Inflammatory macrophage treated with lipopolysaccharide for 4 hours (primary cell): Measurements from ENCODE around the gene ERMARD.

Experiments
- DNase-seq: peaks from one replicate; pipeline ENCODE4 v3.0.0-alpha.2; 2020

Gene ERMARD

DNA sequence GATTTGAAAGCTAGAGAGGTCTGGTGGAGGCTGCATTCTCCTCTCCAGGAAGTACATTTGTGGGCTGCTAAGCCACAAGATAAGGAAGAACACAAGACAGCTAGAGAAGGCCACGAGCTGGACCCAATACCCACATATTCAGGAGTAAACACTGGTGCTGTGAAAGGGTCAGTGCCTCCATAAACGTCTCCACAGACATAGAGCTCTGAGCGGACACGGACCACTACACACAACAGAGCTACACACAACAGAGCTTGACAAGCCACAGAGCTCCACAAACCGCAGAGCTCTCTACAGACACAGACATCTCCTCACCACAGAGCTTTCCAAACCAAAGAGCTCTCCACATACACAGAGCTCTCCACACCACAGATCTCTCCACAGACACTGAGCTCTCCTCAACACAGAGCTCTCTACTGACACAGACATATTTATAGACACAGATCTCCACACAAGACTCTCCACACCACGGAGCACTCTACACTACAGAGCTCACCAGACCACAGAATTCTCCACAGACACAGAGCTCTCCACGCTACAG is 51.9 kb downstream of the ERMARD start:
- no peak for DNase-seq

DNA sequence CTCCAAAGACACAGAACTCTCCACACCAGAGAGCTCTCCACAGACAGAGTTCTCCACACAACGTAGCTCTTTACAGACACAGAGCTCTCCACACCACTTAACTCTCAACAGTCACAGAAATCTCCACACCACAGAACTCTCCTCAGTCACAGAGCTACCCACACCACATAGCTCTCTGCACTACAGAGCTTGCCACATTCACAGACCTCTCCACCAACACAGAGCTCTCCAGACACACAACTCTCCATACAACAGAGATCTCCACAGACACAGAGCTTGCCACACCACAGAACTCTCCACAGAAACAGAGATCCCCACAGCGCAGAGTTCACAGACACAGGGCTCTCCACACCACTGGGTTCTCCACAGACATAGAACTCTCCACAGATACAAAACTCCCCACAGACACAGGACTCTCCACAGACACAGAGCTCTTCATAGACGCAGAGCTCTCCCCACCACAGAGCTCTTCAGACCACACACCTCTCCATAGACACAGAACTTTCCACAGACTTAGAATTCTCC is 52.5 kb downstream of the ERMARD start:
- no peak for DNase-seq

DNA sequence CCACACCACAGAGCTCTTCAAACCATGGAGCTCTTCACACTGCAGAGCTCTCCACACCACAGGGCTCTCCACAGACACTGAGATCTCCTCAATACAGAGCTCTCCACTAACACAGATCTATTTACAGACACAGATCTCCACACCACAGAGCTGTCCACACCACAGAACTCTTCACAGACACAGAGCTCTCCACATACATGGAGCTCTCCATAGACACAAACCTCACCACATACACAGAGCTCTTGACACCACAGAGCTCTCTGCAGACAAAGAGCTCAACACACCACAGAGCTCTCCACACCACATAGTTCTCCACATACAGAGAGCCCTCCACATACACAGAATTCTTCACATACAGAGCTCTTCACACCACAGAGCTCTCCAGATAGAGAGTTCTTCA is 53.0 kb downstream of the ERMARD start:
- no peak for DNase-seq

DNA sequence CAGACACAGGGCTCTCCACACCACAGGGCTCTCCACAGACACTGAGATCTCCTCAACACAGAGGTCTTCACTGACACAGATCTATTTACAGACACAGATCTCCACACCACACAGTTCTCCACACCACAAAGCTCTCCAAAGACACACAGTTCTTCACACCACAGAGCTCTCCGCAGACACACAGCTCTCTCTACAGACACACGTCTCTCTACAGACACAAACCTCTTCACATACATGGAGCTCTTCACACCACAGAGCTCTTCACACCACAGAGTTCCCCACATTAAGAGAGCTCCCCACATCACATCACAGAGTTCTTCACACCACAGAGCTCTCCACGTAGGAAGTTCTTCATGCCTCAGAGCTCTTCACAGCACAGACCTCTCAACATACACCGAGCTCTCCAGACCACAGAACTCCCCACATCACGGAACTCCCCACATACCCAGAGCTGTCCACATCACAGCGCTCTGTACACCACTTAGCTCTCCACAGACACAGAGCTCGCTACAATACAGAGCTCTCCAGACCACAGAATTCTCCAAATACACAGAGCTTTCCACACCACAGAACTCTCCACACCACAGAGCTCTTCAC is 53.9 kb downstream of the ERMARD start:
- no peak for DNase-seq

DNA sequence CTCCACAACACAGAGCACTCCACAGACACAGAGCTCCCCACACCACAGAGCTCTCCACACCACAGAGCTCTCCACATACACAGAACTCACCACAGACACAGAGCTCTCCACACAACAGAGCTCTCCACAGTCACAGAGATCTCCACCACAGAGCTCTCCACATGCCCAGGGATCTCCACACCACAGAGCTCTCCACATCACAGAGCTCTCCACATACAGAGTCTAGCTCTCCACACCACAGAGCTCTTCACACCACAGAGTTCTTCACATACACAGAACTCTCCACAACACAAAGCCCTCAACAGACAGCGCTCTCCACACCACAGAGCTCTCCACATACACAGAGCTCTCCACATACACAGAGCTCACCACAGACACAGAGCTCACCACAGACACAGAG is 55.3 kb downstream of the ERMARD start:
- DNase-seq: no peak

DNA sequence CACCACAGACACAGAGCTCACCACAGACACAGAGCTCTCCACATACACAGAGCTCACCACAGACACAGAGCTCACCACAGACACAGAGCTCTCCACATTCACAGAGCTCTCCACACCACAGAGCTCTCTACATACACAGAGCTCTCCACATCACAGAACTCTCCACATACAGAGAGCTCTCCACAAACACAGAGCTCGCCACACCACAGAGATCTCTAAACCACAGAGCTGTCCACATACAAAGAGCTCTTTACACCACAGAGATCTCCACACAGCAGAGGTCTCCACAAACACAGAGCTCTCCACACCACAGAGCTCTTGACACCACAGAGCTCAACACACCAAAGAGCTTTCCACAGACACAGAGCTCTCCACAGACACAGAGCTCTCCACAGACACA is 55.8 kb downstream of the ERMARD start:
- no peak for DNase-seq

DNA sequence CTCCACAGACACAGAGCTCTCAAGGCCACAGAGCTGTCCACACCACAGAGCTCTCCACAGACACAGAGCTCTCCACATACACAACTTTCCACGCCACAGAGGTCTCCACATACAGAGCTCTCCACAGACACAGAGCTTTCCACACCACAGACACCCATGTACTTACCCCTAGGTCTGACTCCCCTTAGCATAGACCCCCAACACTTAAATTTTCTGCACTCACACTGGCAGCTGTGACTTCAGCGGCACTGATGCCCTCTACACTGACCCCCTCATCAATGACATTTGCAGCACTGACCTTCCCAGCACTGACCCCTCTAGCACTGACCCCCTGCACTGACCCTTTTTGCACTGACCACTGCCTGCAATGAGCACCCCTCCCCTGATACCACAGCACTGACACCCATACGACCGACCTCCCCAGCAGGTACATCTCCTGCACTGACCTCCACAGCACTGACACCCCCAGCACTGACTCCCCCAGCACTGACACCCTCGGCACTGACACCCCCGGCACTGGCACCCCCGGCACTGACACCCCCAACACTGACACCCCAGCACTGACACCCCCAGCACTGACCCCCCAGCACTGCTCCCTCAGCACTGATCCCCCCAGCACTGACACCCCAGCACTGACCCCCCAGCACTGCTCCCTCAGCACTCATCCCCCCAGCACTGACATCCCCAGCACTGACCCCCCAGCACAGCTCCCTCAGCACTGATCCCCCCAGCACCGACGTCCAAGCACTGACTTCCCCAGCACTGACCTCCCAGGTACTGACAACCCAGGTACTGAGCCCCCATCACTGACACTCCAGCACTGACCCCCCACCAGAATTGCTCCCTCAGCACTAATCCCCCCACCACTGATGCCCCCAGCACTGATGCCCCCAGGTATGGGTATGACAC is 56.5 kb downstream of the ERMARD start:
- no peak for DNase-seq

DNA sequence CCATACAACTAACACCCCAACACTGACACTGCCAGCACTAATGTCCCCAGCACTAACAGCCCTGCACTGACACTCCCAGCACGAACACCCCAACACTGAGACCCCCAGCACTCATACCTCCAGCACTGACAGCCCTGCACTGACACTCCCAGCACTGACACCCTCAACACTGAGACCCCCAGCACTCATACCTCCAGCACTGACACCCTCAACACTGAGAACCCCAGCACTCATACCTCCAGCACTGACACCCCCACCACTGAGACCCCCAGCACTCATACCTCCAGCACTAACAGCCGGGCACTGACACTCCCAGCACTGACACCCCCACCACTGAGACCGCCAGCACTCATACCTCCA is 57.2 kb downstream of the ERMARD start:
- no peak for DNase-seq

DNA sequence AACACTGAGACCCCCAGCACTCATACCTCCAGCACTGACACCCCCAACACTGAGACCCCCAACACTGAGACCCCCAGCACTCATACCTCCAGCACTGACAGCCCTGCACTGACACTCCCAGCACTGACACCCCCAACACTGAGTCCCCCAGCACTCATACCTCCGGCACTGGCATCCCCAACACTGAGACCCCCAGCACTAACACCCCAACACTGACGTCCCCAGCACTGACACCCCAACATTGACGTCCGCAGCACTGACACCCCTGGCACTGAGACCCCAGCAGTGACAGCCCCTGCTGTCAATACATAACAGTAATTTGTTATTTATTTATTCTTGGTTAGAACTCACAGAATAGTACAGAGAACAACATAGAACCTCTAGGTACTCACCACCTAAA is 58.0 kb downstream of the ERMARD start:
- DNase-seq: no peak

DNA sequence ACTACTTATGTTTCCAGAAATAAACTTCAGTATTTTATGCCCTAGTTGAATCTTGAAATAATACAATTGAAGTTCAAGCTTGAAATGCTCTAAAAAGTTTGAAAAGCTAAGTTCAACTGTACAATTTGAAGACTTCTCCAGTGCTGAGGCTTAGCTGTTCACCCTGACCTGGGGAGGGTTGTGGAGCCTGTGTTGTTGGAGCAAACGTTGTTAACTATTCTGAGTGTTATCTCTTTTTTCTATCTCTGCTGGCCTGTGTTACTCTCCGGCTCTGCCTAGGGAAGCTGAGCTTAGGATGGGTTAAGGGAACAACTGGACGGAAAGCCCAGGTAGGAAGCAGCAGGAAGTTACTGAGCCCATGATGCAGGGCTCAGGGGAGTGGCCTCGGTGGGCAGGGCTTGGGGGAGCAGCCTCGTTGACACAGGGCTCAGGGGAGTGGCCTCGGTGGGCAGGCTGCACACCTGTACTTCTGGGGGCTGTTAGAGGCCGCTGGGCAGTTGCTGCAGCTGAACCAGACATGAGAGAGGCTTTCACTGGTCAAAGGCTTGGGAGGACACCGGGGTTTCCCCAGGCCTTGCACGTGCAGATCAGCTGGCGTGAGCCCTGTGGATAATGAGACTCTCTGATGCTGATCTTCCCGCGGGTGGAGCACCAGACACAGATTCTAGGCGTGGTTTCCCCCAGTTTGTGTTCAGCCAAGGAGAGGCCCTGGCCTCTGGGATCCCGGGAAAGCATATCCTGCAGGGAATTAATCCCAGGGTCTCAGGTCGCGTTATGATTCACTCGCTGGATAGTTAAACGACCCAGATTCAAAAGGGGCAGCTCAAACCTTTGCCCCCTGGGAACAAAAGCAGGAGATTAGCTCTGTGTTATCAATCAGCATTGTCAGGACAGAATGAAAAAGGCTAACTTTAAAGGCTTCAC is 58.9 kb downstream of the ERMARD start:
- DNase-seq: no peak

DNA sequence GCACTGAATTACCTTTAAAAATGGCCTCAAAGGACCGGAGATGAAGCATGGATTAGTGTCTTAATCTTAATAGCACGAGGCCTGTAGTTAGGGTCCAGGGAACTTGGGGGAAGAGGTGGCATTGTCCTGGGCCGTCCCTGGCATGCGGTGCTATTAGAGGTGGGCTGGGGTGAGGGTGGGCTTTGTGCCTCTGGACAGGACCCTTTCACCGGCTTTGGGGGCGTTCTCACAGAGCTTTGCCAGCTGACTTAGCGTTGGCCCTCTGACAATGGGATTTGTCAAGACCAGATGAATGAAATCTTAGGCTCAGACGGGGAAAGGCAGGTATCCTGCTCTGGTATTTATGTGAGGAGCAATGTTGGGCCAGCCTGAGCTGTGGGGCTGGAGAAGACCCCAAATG is 59.6 kb downstream of the ERMARD start:
- no peak for DNase-seq

DNA sequence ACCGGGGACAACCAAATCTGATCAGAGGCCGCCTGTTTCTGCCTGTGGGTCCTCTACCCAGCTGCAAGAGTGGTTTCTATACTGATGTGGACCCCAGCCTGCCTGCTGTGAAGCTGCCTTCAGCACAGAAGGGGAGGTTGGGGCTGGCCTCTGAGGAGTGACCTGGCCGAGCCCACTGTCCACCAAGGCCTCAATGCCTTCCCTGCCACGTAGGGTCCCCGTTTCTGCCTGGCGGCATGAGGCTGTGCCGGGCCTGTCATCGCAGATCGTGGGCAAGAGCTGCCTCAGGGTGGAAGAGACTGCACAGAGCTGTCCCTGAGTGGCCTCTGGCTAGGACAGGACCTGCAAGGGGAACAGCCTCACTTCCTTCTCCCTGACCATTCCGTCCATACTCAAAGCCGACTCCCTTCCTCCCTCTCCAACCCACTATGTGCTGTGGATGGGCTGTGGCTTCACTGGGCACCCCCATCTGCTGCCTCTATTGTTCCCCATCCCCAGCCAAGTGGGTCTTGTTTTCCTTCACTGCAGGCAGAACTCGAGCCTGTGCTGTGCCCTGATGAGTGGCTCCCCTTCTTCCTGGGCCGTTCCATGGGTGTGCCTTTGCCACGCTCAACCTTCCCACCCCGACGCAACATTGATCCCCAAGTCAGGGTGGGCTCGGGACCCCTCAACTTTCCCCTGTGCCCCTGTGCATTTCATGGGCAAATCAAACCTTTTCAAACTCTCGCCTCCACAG is 60.3 kb downstream of the ERMARD start:
- DNase-seq: no peak

DNA sequence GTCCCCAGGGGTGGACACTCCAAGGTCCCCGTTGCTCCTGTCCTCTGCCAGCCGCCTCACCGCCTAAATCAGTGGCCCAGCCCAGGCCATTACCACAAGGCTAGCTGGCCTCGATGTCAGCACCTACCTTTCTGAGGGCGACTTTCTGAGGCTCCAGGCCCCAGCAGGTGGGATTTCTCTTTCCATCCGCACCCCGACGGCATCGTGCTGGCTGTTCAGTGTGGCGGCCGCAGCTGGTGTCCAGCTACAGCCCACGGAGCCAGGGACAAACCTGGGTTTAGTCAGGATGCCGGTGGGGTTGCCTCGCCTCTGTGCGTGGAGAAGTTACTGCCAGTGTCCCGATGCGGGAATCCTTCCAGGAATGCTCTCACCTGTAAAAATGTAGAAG is 60.8 kb downstream of the ERMARD start:
- no peak for DNase-seq

DNA sequence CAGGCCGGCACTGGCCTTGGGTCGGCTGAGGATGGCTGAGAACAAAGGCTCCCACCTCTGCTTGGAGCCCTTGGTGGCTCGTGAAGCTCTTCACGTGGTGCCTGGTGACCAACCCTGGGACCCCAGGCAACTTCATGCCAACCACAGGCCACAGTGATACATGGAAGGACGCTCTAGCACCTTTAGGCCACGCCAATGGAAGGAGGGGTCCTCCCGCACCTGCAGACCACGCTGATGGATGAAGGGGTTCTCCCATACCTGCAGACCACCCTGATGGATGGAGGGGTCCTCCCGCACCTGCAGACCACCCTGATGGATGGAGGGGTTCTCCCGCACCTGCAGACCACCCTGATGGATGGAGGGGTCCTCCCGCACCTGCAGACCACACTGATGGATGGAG is 62.5 kb downstream of the ERMARD start:
- DNase-seq: no peak

DNA sequence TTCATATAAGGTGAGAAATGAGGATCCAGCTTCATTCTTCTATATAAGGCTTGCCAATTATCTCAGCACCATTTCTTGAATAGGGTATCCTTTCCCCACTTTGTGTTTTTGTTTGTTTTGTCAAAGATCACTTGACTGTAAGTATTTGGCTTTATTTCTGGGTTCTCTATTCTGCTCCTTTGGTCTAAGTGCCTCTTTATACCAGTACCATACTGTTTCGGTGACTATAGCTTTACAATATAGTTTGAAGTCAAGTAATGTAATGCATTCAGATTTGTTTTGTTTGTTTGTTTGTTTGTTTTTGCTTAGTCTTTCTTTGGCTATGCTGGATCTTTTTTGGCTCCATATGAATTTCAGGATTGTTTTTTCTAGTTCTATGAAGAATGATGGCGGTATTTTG is 64.6 kb downstream of the ERMARD start:
- DNase-seq: no peak

DNA sequence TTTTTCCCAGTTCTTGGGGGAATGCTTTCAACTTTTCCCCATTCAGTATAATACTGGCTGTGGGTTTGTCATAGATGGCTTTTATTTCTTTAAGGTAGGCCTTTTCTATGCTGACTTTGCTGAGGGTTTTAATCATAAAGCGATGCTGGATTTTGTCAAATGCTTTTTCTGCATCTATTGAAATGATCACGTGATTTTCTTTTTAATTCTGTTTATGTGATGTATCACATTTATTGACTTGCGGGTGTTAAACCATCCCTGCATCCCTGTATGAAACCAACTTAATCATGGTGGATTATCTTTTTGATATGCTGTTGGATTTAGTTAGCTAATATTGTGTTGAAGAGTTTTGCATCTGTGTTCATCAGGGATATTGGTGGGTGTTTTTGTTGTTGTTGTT is 65.6 kb downstream of the ERMARD start:
- no peak for DNase-seq

DNA sequence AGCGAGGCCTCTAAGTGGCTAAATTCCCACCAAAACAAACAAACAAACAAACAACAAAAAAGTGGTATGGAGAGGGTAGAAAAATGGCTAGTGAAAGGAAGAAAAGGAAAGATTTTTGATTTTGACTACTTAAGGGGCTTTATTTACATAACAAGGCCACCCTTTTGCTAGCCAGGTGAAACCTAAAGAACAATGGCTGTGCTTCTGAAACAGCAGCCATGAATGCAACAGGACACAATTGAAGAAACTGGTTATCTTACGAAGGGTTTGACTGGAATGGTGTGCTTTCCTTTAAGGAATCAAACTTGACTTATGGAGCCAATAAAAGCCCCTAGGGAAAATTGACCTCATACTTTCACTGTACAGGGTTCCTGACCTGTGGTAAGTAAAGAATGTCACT is 68.9 kb downstream of the ERMARD start:
- no peak for DNase-seq

DNA sequence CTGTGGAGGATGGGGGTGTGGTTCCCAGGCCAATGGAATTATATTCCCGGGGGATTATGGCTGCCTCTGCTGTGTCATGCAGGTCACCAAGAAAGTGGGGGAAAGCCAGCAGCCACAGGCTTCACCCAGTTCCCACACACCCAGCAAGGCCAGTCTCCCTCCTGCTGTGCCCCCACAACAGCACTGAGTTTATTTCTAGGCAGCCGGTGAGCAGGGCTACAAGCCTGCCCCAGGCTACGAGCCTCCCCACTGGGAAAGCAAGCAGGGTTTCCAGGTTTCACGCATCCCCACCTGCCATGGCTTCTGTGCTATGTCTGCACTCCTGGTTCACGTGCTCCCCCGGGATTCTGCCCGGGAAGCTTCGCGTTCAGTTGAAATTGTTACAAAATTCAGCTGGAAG is 72.6 kb downstream of the ERMARD start:
- DNase-seq: no peak

DNA sequence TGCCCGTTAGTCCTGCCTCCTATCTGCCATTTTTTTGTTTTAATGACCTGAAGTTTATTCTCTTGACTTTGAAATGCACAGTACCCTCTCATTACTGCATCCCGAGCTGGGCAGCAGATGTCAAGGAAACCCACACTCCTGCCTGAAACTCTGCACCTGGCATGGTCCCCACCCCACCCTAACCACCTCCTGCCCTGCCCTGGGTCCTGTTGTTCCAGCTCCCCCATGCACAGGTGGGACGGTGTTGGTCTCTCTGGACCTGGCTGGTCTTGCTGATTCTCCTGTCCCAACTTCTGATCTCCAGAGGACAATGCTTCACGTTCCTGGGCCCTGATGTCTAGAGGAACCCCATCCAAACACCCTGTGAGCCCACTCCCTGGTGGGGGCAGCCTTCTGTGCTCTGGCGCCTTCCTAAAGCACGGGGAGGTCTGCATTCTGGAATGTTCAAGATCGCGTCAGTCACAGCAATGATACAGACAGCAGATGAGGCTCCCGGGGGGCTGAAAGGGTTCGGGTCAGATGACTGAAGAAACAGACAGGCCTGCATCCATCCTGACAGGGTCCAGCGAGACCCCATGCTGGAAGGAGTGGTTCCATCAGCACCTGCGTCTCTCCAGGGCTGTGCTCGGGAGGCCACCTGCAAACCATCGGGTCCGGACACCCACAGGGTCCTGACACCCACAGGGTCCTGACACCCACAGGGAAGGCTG is 73.6 kb downstream of the ERMARD start:
- no peak for DNase-seq

DNA sequence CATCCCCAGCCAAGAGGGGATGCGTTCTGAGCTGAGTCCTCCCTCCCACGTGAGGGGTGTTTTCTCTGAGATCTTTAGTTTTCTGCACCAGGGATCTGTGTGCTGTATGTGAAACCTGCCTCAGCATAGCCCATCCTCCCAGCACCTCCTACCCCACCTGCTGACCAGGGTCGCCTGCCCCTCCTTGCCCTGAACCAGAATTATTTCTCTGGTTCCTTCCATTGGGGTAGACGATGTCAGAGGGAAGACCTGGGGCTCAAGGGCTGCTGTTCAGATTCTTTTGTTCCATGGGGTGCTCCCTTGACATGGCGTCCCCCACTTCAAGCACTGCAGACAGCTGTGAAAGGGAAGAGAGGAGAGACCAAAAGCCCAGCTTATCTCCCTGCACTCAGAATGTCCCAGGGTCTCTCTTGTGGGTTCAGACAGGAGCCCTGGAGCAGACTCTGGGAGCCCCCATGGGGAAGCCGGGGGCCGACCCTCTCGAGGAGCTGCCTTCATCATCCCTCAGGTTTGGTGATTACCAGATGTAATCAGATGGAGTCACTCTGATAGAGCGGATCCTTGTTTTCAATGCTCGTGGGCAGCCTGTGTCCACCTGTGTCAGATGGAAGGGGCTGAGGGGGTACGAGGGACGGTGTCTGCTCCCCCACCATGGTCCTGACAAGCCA is 74.3 kb downstream of the ERMARD start:
- no peak for DNase-seq

DNA sequence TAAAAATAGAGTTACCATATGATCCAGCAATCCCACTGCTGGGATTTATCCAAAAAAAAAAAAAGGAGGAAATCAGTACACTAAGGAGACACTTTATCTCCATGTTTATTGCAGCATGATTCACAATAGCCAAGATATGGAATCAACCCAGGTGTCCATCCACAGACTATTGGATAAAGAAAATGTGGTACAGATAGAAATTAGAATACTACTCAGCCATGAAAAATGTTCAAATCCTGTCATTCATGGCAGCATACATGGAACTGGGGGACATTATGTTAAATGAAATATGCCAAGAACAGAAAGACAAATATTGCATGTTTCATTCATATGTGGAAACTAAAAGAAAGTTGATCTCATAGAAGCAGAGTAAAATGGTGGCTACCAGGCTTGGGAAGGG is 75.3 kb downstream of the ERMARD start:
- no peak for DNase-seq
